Fibroblast of lung (primary cell): ENCODE results near the gene TBX6. TPM values are rescaled to one million over a fixed set of nuclear protein-coding genes. Genes with fewer than 3 reads are reported as not detected.
"Not testable (repeated sequence)": the region's sequence is repeated elsewhere in the genome, so short reads cannot be mapped to it uniquely, and the experiment has no call there.

Experiments used
- DNase-seq, 2 donors: peaks; one replicate each; pipeline versions ENCODE4 v3.0.0 to v3.0.0-alpha.2; 2010; ENCODE audit warnings: low read depth in 2 of 2
- H2AFZ ChIP-seq: 2 replicates; pipeline ENCODE4 v1.5.1; 2012; ENCODE audit warnings: low read length, control low read depth, inconsistent platforms
- H3K27ac ChIP-seq: 2 replicates; pipeline ENCODE4 v1.5.1; 2011; ENCODE audit warnings: low read length, control low read depth; ENCODE audit not compliant: insufficient read depth
- H3K27me3 ChIP-seq: 2 replicates; pipeline ENCODE4 v1.5.1; 2011; ENCODE audit warnings: mild to moderate bottlenecking, low read length; ENCODE audit not compliant: control insufficient read depth, insufficient read depth
- H3K36me3 ChIP-seq: 2 replicates; pipeline ENCODE4 v1.5.1; 2011; ENCODE audit warnings: low read length; ENCODE audit not compliant: control insufficient read depth, insufficient read depth
- H3K4me1 ChIP-seq: 2 replicates; pipeline ENCODE4 v1.5.1; 2011; ENCODE audit warnings: low read length; ENCODE audit not compliant: control insufficient read depth, insufficient read depth; ENCODE audit errors: extremely low read depth
- H3K4me2 ChIP-seq: 2 replicates; pipeline ENCODE4 v1.5.1; 2011; ENCODE audit warnings: low read length, control low read depth; ENCODE audit not compliant: insufficient read depth; ENCODE audit errors: extremely low read depth
- H3K4me3 ChIP-seq, 4 experiments: fragments of 200-600 bp in 1 of 4; sonication (generic) in 1 of 4; replicated peaks in 1 of 4; 2 replicates each; pipeline ENCODE4 v1.5.1; 2011 to 2016; ENCODE audit warnings: low read length in 4 of 4, low read depth in 3 of 4, mild to moderate bottlenecking in 3 of 4, control low read depth in 2 of 4, inconsistent platforms in 1 of 4, mixed read lengths in 1 of 4; ENCODE audit not compliant: insufficient read depth in 1 of 4; ENCODE audit errors: control extremely low read depth in 1 of 4
- H3K79me2 ChIP-seq: 2 replicates; pipeline ENCODE4 v1.5.1; 2012; ENCODE audit warnings: mild to moderate bottlenecking, low read length, inconsistent platforms; ENCODE audit not compliant: control insufficient read depth, insufficient read depth
- H3K9ac ChIP-seq: 2 replicates; pipeline ENCODE4 v1.5.1; 2011; ENCODE audit warnings: mild to moderate bottlenecking, low read length, control low read depth; ENCODE audit not compliant: insufficient read depth
- H3K9me3 ChIP-seq: 2 replicates; pipeline ENCODE4 v1.5.1; 2012; ENCODE audit warnings: low read depth, low read length; ENCODE audit not compliant: control insufficient read depth, insufficient read depth
- H4K20me1 ChIP-seq: 2 replicates; pipeline ENCODE4 v1.5.1; 2011; ENCODE audit warnings: low read length; ENCODE audit not compliant: control insufficient read depth, insufficient read depth; ENCODE audit errors: extremely low read depth
- EZH2 ChIP-seq: IDR thresholded peaks from 2 replicates; pipeline ENCODE4 v1.5.1; 2012; ENCODE audit warnings: low read length, control low read depth, mild to moderate bottlenecking; ENCODE audit errors: missing control alignments
- polyA plus RNA-seq, 2 donors: library from polyadenylated mRNA; depleted of rRNA in 1 of 2; stranded (reverse) in 1 of 2; unstranded in 1 of 2; fragments of >200 nt; gene quantifications; 2 replicates each; pipeline ENCODE4 v1.2.1, GENCODE V29; 2011 to 2012; ENCODE audit warnings: missing spikeins in 1 of 2
- total RNA-seq: library from RNA; depleted of rRNA; stranded (reverse); fragments of >200 nt; gene quantifications from 2 replicates; pipeline ENCODE4 v1.2.1, GENCODE V29; 2014
- TF ChIP-seq, protein P1 (sequence below), 2 donors: IDR thresholded peaks in 1 of 2; conservative IDR thresholded peaks in 1 of 2; 1 replicate in 1 of 2; 2 replicates in 1 of 2; pipeline ENCODE4 v1.5.1; 2011 to 2012; ENCODE audit warnings: low read length in 2 of 2, control low read depth in 1 of 2, inconsistent platforms in 1 of 2, low read depth in 1 of 2, mild to moderate bottlenecking in 1 of 2

TBX6 gene
- total and polyA plus RNA-seq, 2 donors (not counting 1 experiment from before 2014, with no cell fraction given) = 0.33 TPM; not detected in 1

DNA sequence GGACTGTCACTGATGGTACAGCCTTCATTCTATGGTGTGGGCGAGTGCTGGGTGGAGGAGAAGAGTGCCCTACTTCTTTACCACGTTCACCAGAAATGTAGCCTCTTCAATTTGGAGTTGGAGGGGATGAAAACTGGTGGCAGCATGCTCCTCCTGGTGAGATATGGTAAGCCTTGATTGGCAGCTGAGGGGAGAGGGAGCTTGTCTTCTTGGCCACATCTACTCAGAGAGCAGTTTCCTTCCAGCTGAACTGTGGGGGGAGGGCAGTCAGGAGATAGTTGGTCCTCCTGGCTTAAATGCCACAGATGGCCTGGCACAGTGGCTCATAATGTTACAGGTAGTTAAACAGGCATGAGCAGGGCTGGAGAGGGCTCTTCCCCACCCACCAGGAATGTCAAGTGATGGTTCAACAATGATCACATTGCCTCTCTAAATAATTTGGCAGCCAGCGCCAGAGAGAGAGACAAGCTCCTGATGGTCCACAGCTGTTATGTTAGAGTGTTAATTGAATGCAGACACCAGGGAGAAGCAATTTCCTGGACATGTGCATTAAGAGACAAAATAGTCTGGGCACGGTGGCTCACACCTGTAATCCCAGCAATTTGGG is 40.2 kb upstream of the TBX6 start:
- Histone ChIP-seq H3K9ac (no peak overlapping the region), H3K79me2 (no peaks in the 10 kb centered on the region), H2AFZ (no peak overlapping the region), H3K27ac (no peak overlapping the region), H3K4me1 (no peaks in the 10 kb centered on the region), H3K9me3 (no peaks in the 10 kb centered on the region), H4K20me1 (no peaks in the 10 kb centered on the region), H3K4me2 (no peak overlapping the region), H3K27me3 (no peaks in the 10 kb centered on the region), H3K4me3 (no peak overlapping the region), H3K36me3 (no peaks in the 10 kb centered on the region)
- TF ChIP-seq, protein P1, sequence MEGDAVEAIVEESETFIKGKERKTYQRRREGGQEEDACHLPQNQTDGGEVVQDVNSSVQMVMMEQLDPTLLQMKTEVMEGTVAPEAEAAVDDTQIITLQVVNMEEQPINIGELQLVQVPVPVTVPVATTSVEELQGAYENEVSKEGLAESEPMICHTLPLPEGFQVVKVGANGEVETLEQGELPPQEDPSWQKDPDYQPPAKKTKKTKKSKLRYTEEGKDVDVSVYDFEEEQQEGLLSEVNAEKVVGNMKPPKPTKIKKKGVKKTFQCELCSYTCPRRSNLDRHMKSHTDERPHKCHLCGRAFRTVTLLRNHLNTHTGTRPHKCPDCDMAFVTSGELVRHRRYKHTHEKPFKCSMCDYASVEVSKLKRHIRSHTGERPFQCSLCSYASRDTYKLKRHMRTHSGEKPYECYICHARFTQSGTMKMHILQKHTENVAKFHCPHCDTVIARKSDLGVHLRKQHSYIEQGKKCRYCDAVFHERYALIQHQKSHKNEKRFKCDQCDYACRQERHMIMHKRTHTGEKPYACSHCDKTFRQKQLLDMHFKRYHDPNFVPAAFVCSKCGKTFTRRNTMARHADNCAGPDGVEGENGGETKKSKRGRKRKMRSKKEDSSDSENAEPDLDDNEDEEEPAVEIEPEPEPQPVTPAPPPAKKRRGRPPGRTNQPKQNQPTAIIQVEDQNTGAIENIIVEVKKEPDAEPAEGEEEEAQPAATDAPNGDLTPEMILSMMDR (conservative IDR thresholded peaks at IDR 0.05 in 1 of 2, IDR thresholded peaks at IDR 0.05 in 1 of 2; ENCODE audit: low read depth in 1 of 2, low read length in 2 of 2) = no peak
- TF ChIP-seq EZH2 = no peak
- no peak for DNase-seq

DNA sequence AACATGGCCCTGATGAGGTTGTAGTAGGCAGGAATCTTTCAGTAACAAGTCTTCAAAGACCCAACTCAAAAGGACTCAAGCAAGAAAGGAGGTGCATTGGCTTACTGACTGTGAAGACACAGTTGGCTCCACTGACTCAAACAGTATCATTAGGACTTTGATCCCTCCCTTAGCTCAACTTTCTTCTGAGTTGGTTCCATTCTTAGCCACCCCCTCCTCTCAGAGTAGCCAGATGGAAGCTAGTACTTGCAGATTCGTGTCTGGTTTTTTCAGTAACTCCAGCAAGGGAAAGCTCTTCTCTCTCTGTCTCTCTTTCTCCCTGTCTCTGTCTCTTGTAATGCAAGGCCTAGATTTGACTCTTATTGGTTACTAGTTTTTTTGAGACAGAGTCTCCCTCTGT is 36.3 kb upstream of the TBX6 start:
- H3K9me3 ChIP-seq = no peaks in the 10 kb centered on the region
- H3K9ac ChIP-seq = no peak overlapping the region
- H3K36me3 ChIP-seq = no peaks in the 10 kb centered on the region
- no peak overlapping the region for H2AFZ ChIP-seq
- TF ChIP-seq EZH2 = no peak
- TF ChIP-seq, protein P1 (conservative IDR thresholded peaks at IDR 0.05 in 1 of 2, IDR thresholded peaks at IDR 0.05 in 1 of 2; ENCODE audit: low read depth in 1 of 2, low read length in 2 of 2) = no peak
- H3K4me3 ChIP-seq = no peak overlapping the region
- DNase-seq = no peak
- peaks cover 5% of the 10 kb centered on the region for H3K4me1 ChIP-seq
- H3K4me2 ChIP-seq = no peak overlapping the region
- H3K27ac ChIP-seq = no peak overlapping the region
- H3K27me3 ChIP-seq = no peaks in the 10 kb centered on the region
- no peaks in the 10 kb centered on the region for H3K79me2 ChIP-seq
- no peaks in the 10 kb centered on the region for H4K20me1 ChIP-seq

DNA sequence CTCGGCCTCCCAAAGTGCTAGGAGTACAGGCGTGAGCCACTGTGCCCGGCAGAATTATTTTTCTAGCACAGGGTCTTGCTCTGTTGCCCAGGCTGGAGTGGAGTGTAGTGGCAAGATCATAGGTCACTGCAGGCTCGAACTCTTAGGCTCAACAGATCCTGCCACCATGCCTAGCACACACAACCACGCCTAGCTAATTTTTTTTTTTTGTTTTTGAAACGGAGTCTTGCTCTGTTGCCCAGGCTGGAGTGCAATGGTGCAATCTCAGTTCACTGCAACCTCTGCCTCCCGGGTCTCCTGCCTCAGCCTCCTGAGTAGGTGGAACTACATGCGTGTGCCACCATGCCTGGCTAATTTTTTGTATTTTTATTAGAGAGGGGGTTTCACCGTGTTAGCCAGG is 34.0 kb upstream of the TBX6 start:
- H3K27me3 ChIP-seq, H3K9ac ChIP-seq, H3K4me1 ChIP-seq, H3K36me3 ChIP-seq, H3K27ac ChIP-seq, H3K9me3 ChIP-seq, H3K4me2 ChIP-seq, H2AFZ ChIP-seq, H3K79me2 ChIP-seq, DNase-seq, H4K20me1 ChIP-seq, H3K4me3 ChIP-seq: not testable (repeated sequence)
